Small intestine (tissue), 7 donors: ENCODE measurements around the gene ALPK1. TPM values are rescaled to one million over a fixed set of nuclear protein-coding genes. Genes with fewer than 3 reads are reported as not detected.
"Not testable (repeated sequence)": the region's sequence is repeated elsewhere in the genome, so short reads cannot be mapped to it uniquely, and the experiment has no call there.

Experiments used
- DNase-seq, 2 donors: peaks; one replicate each; pipeline versions ENCODE4 v3.0.0 to v3.0.0-alpha.2; 2013
- FAIRE-seq: peaks from 2 replicates; lab custom pipeline; 2012; peaks lifted over from hg19 to GRCh38; lab: Jason Lieb, UNC
- H3K27ac ChIP-seq, 3 donors: one replicate each; pipeline ENCODE4 v1.5.1; 2013; ENCODE audit warnings: low read length in 2 of 3, mild to moderate bottlenecking in 2 of 3, control low read depth in 1 of 3, inconsistent platforms in 1 of 3, low read depth in 1 of 3, moderate library complexity in 1 of 3
- H3K27me3 ChIP-seq, 3 donors: one replicate each; pipeline ENCODE4 v1.6.1; 2013; ENCODE audit warnings: low read length in 3 of 3, inconsistent platforms in 1 of 3; ENCODE audit not compliant: control insufficient read depth in 3 of 3, insufficient read depth in 3 of 3
- H3K36me3 ChIP-seq, 3 donors: one replicate each; pipeline ENCODE4 v1.6.1; 2013; ENCODE audit warnings: low read length in 3 of 3, inconsistent platforms in 1 of 3, low read depth in 1 of 3, mild to moderate bottlenecking in 1 of 3, moderate library complexity in 1 of 3; ENCODE audit not compliant: control insufficient read depth in 3 of 3, insufficient read depth in 2 of 3
- H3K4me1 ChIP-seq, 3 donors: one replicate each; pipeline ENCODE4 v1.6.1; 2013; ENCODE audit warnings: low read length in 2 of 3, inconsistent platforms in 1 of 3, low read depth in 1 of 3, mild to moderate bottlenecking in 1 of 3, moderate library complexity in 1 of 3; ENCODE audit not compliant: control insufficient read depth in 3 of 3, insufficient read depth in 2 of 3
- H3K4me3 ChIP-seq, 3 donors: one replicate each; pipeline ENCODE4 v1.5.1; 2013; ENCODE audit warnings: low read length in 3 of 3, control low read depth in 1 of 3, inconsistent platforms in 1 of 3, low read depth in 1 of 3, mild to moderate bottlenecking in 1 of 3, moderate library complexity in 1 of 3
- H3K9me3 ChIP-seq, 2 donors: one replicate each; pipeline ENCODE4 v1.6.1; 2013; ENCODE audit warnings: low read depth in 1 of 2, low read length in 1 of 2; ENCODE audit not compliant: control insufficient read depth in 2 of 2, insufficient read depth in 1 of 2
- WGBS, 3 donors: extraction: QIAGEN DNeasy Blood & Tissue Kit; methylation state at CpG; one replicate each; pipeline ENCODE4 v1.1.7; 2013; 5-methylcytosine and 5-hydroxymethylcytosine counted together
- polyA plus RNA-seq, 4 donors: library from polyadenylated mRNA; stranded (reverse) in 3 of 4; unstranded in 1 of 4; fragments of 200-250 nt in 3 of 4; fragments of 120-200 nt in 1 of 4; gene quantifications; one replicate each; pipeline versions ENCODE4 v1.2.1 to v1.2.3, GENCODE V29; 2013
- donor health status: healthy with polysubstance abuse.
- donor health status: control.
- donor health status: control.
- donor health status: Bipolar disorder and iron deficiency.
- donor health status: healthy.

Gene ALPK1
- polyA plus RNA-seq, 4 donors: 4.3 to 26.9 (median 6.1) TPM

DNA sequence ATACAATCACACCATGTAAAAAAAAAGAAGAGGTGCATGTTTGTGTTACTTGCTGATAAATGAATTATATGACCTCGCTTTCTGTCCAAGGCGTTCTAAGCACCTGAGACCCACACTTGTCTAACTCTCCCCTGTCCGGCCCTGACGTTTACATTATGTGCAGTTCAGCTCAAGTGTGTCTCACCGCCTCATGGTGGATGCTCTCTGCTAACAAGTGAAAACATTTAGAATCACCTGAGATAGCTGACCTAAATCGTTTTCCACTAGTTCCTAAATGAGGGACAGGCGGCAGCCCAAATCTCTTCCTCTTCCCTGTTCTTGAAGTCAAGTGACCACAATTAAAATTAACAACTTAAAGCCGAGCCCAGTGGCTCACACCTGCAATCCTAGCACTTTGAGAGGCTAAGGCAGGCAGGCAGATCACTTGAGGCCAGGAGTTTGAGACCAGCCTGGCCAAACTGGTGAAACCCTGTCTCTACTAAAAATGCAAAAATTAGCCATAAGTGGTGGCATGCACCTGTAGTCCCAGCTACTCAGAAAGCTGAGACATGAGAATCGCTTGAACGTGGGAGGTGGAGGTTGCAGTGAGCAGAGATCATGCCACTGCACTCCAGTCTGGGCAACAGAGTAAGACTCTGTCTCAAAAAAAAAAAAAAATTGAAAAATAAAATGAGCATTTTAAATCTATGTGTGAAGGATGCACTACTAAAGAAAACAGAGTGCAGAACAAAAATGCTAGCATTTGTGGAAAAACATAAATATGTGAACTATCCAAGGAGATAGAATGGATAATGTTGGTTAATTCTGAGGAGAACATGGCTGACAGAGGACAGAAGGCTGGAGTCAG lies 7.5 kb upstream of the ALPK1 start:
- FAIRE-seq (no peak), DNase-seq (no peak)
- no peaks in the 10 kb centered on the region for H3K36me3 ChIP-seq
- 78 to 84% (median 83%) methylated on average over 10 of the region's 10 CpGs for WGBS, 3 donors
- H3K27me3 ChIP-seq: no peaks in the 10 kb centered on the region
- H3K4me3 ChIP-seq: no peak overlapping the region
- H3K27ac ChIP-seq: peak overlapping the region in 1 of 3 donors; percentile 43
- H3K9me3 ChIP-seq: no peaks in the 10 kb centered on the region
- H3K4me1 ChIP-seq: peaks cover 0 to 8% (median 4%) of the 10 kb centered on the region in 3 donors

GRCh38 chr4:112290341-112290740 lies 6.8 kb upstream of the ALPK1 start:
- DNase-seq: no peak
- no peaks in the 10 kb centered on the region for H3K36me3 ChIP-seq
- H3K27me3 ChIP-seq: no peaks in the 10 kb centered on the region
- WGBS, 3 donors: 82 to 84% (median 83%) methylated on average over 3 of the region's 3 CpGs
- no peak overlapping the region for H3K4me3 ChIP-seq
- FAIRE-seq: no peak
- peaks cover 0 to 8% (median 4%) of the 10 kb centered on the region in 3 donors for H3K4me1 ChIP-seq
- no peaks in the 10 kb centered on the region for H3K9me3 ChIP-seq
- no peak overlapping the region for H3K27ac ChIP-seq

GRCh38 chr4:112299721-112300120 lies 2.6 kb downstream of the ALPK1 start:
- no peak overlapping the region for H3K4me3 ChIP-seq

DNA sequence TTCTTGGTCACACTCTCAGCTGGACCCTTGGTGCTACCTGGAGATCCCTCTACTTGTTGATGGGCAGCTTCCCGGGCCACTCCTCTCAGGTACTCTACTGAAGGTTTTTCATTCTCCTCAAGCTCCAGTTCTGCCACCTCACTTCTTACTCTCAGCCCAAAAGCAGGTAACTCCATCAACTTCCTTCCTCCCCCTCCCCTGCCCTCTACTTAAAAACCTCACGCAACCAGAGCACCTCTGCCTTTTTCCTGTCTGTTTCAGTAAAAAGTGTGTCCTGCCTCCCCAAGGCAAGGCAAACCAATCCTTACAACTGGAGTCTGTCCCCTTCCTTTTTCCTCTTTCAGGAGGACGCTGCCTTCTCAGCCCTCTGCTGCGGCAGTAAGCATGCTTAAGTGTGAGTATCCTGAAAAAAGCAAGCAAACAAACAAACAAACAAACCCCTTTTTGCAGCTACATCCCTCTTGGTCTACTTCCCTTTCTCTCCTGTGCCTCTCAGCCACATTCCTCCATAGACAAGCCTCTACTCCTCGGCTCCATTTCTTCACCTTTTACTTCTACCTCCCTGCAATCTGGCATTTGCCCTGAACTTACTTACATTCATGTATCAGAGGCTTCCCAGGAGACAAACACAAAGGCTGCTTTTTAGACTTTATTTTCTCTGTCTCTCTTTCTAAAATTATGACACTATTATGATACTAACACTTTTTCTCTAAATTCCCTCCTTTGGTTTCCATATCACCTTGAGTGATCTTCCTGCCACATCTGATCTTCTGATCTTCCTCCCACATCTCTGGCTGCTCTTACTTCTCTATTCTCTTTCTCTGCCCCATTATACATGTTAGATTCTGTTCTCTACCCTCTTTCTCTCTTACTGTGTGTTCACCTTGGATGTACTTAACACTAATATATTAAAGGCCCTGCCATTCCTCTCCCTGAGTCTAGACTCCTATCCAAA lies 5.4 kb downstream of the ALPK1 start:
- Histone ChIP-seq H3K36me3 (no peaks in the 10 kb centered on the region), H3K27me3 (no peaks in the 10 kb centered on the region), H3K27ac (peak overlapping the region in 2 of 3 donors; percentile 39 to 50), H3K9me3 (no peaks in the 10 kb centered on the region), H3K4me1 (peaks cover 0 to 12% (median 2%) of the 10 kb centered on the region in 3 donors), H3K4me3 (no peak overlapping the region)
- DNase-seq (peak in 1 of 2 donors; percentile 13), FAIRE-seq (no peak)
- WGBS, 3 donors: 68 to 85% (median 73%) methylated on average over 5 of the region's 5 CpGs

More at GRCh38 chr4:112299721-112300120, 2.6 kb downstream of the ALPK1 start:
- WGBS, 3 donors: 58 to 75% (median 73%) methylated on average over 4 of the region's 4 CpGs
- Histone ChIP-seq H3K36me3 (no peaks in the 10 kb centered on the region), H3K4me1 (peaks cover 0 to 16% (median 4%) of the 10 kb centered on the region in 3 donors), H3K27me3 (no peaks in the 10 kb centered on the region), H3K9me3 (no peaks in the 10 kb centered on the region), H3K27ac (no peak overlapping the region)
- peak in 1 of 2 donors; percentile 60 for DNase-seq
- FAIRE-seq: no peak

GRCh38 chr4:112305477-112305876 lies 8.3 kb downstream of the ALPK1 start:
- 55 to 69% (median 67%) methylated on average over 3 of the region's 3 CpGs for WGBS, 3 donors

GRCh38 chr4:112309263-112309791 lies 12.2 kb downstream of the ALPK1 start:
- H3K27ac ChIP-seq, FAIRE-seq, H3K9me3 ChIP-seq, H3K4me1 ChIP-seq, DNase-seq, H3K4me3 ChIP-seq, H3K36me3 ChIP-seq, H3K27me3 ChIP-seq: not testable (repeated sequence)
- 55 to 78% (median 71%) methylated on average over 12 of the region's 12 CpGs for WGBS, 3 donors

More at GRCh38 chr4:112305477-112305876, 8.3 kb downstream of the ALPK1 start:
- FAIRE-seq, H3K9me3 ChIP-seq, DNase-seq, H3K27ac ChIP-seq, H3K36me3 ChIP-seq, H3K27me3 ChIP-seq, H3K4me3 ChIP-seq, H3K4me1 ChIP-seq: not testable (repeated sequence)

DNA sequence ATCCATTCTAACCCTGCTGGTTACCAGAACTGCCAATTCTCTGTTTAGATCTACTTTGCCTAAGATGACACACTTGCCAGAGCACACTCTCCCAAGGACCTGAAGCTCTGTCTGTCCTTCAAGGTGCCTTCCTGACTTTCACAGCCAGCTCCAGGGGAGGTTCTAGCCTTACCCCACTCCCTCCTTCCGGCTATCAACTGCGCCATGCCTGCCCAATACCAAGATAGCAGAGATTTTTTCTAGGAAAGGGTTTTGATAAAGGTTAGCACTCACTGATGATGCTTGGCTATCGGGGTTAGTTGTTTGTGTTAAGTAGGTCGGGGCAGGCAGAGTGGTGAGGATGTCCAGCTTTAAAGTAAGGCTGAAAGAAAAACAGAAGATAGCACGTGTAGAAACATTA lies 14.3 kb downstream of the ALPK1 start:
- H3K4me1 ChIP-seq: no peaks in the 10 kb centered on the region
- WGBS, 3 donors: 85 to 92% (median 88%) methylated on average over 5 of the region's 5 CpGs
- peaks cover 0 to 3% (median 0%) of the 10 kb centered on the region in 3 donors for H3K36me3 ChIP-seq
- no peak for FAIRE-seq
- H3K27me3 ChIP-seq: no peaks in the 10 kb centered on the region
- H3K9me3 ChIP-seq: no peaks in the 10 kb centered on the region
- H3K4me3 ChIP-seq: no peak overlapping the region
- no peak overlapping the region for H3K27ac ChIP-seq
- no peak for DNase-seq
